Measurements from ENCODE around the gene GNA14. TPM values are rescaled to one million over a fixed set of nuclear protein-coding genes. Genes with fewer than 3 reads are reported as not detected.

Gene GNA14
- total and polyA plus RNA-seq, 2 donors (not counting 3 experiments of a cell fraction or from before 2014, with no cell fraction given): 2.1 to 3.3 TPM

- H3K79me2 ChIP-seq (ENCODE audit: control insufficient read depth, insufficient read depth, low read length): no peaks in the 10 kb centered on the region
- H3K4me2 ChIP-seq (ENCODE audit: insufficient read depth, low read length): no peak overlapping the region
- no peak overlapping the region for H2AFZ ChIP-seq (ENCODE audit: low read depth, low read length)
- no peak overlapping the region for H3K9ac ChIP-seq (replicated peaks; ENCODE audit: extremely low read depth, insufficient read depth, low read length)
- no peaks in the 10 kb centered on the region for H3K9me1 ChIP-seq (replicated peaks; ENCODE audit: control insufficient read depth, extremely low read depth, insufficient read depth, low read length)
- H3K9me3 ChIP-seq (replicated peaks; ENCODE audit: control insufficient read depth, insufficient read depth, low read length): no peaks in the 10 kb centered on the region
- no TSS peak for BruUV-seq (replicated peaks)
- no peak overlapping the region for H3K27ac ChIP-seq (ENCODE audit: insufficient read depth, low read depth, low read length)
- intact Hi-C loops (cut with micrococcal nuclease): loop anchor here (10.0 kb wide), 2 partner anchors 132 to 448 kb away; partner anchors contain the start of gene GNAQ
- peaks cover 0 to 4% of the 10 kb centered on the region in 2 experiments for H3K27me3 ChIP-seq (ENCODE audit: control insufficient read depth in 2 of 2, insufficient read depth in 2 of 2, low read length in 2 of 2)
- TF ChIP-seq EZH2 (IDR thresholded peaks at IDR 0.05; ENCODE audit: borderline replicate concordance, low read depth, low read length, severe bottlenecking) (no peak), MYC (IDR thresholded peaks at IDR 0.05; ENCODE audit: low read depth, low read length) (no peak), MAX (IDR thresholded peaks at IDR 0.05; ENCODE audit: insufficient read depth, insufficient read length) (no peak), GATA2 (IDR thresholded peaks at IDR 0.05; ENCODE audit: insufficient read depth, insufficient read length, low read depth, low read length) (no peak), CTCF (IDR thresholded peaks at IDR 0.05; ENCODE audit: extremely low read depth in 1 of 2, insufficient read depth in 1 of 2, low read depth in 1 of 2, low read length in 2 of 2) (no peak), FOS (IDR thresholded peaks at IDR 0.05; ENCODE audit: borderline replicate concordance, insufficient read depth, low read length) (no peak), JUN (IDR thresholded peaks at IDR 0.05; ENCODE audit: borderline replicate concordance, insufficient read depth, insufficient read length, low read depth) (no peak), POLR2A (IDR thresholded peaks at IDR 0.05; ENCODE audit: low read depth, low read length) (no peak), POLR2AphosphoS5 (IDR thresholded peaks at IDR 0.05; ENCODE audit: insufficient read depth, low read depth, low read length) (no peak)
- H4K20me1 ChIP-seq (replicated peaks; ENCODE audit: control insufficient read depth, extremely low read depth, insufficient read depth, low read length): no peaks in the 10 kb centered on the region
- DNase-seq (ENCODE audit: low read depth, low spot score) (no peak), FAIRE-seq (no peak)
- dilution Hi-C loops (cut with MboI; ENCODE audit: extremely low pct_ligation_motif_present, low sequenced_read_pairs): no loop called here
- H3K4me1 ChIP-seq (ENCODE audit: control insufficient read depth, extremely low read depth, insufficient read depth, low read length): peaks cover 35% of the 10 kb centered on the region
- ChIA-PET CTCF (interaction anchor here (1.9 kb wide), 1 partner anchor 130 kb away, joined by 7 read pairs; no protein-coding TSS in a partner anchor), POLR2A (no interaction called here)
- no peaks in the 10 kb centered on the region for H3K36me3 ChIP-seq (ENCODE audit: control insufficient read depth in 2 of 2, extremely low read depth in 1 of 2, insufficient read depth in 2 of 2, low read length in 2 of 2)
- H3K4me3 ChIP-seq (replicated peaks in 1 of 3; ENCODE audit: insufficient read depth in 1 of 3, low read depth in 1 of 3, low read length in 3 of 3): no peak overlapping the region
Observed at GRCh38 chr9:77587042-77587441, 61.1 kb downstream of the GNA14 start.
